Mesodermal cell (in vitro differentiated cells): Measurements from ENCODE around the gene OR51T1.

ENCODE experiments used
- H3K27ac ChIP-seq: 2 replicates; pipeline ENCODE4 v1.7.0; 2013; ENCODE audit warnings: mild to moderate bottlenecking, low read depth, low read length, moderate library complexity; ENCODE audit not compliant: severe bottlenecking
- H3K36me3 ChIP-seq: 2 replicates; pipeline ENCODE4 v1.7.1; 2013; ENCODE audit warnings: mild to moderate bottlenecking, low read length, moderate library complexity; ENCODE audit not compliant: control insufficient read depth, insufficient read depth
- H3K4me1 ChIP-seq: one replicate; pipeline ENCODE4 v1.7.1; 2013; ENCODE audit warnings: mild to moderate bottlenecking, low read length; ENCODE audit not compliant: insufficient read depth, control insufficient read depth, poor library complexity, severe bottlenecking
- H3K4me3 ChIP-seq: 2 replicates; pipeline ENCODE4 v1.7.0; 2013; ENCODE audit warnings: low read length, control low read depth, mild to moderate bottlenecking; ENCODE audit not compliant: insufficient read depth, poor library complexity, severe bottlenecking; ENCODE audit errors: extremely low read depth
- H3K9me3 ChIP-seq: 2 replicates; pipeline ENCODE4 v1.7.1; 2013; ENCODE audit warnings: mild to moderate bottlenecking, low read length, moderate library complexity; ENCODE audit not compliant: control insufficient read depth
- WGBS, 2 experiments: methylation state at CpG; one replicate each; pipeline ENCODE4 v1.1.5; 2013; ENCODE audit warnings: missing lambda C conversion rate in 2 of 2; ENCODE audit not compliant: insufficient coverage in 2 of 2; 5-methylcytosine and 5-hydroxymethylcytosine counted together

The OR51T1 gene

DNA sequence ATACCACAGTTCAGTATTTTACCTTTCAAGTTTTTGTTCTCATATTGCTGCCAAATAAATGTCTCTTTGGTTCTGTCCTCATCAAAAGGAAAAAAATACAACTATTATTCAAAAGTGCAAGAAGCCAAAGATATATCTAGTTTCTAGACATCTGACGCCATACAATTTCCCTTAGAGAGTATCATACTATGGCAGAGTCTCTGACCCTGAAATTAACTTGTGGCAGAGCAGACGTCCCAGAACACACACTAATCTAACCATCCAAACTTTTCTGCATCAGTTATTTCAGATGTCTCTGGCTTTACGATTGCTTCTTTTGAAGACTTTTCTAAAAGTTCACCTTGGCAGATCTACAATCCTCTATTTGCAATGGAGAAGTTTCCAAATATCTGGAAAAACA is 2.7 kb downstream of the OR51T1 start:
- H3K4me3 ChIP-seq, result no peak overlapping the region
- H3K4me1 ChIP-seq, result no peaks in the 10 kb centered on the region
- H3K27ac ChIP-seq, result no peak overlapping the region
- WGBS, 2 experiments, result 81 to 100% methylated on average over 2 to 3 of the region's 3 CpGs
- no peaks in the 10 kb centered on the region for H3K9me3 ChIP-seq
- no peaks in the 10 kb centered on the region for H3K36me3 ChIP-seq

- H3K27ac ChIP-seq, result no peak overlapping the region
- no peaks in the 10 kb centered on the region for H3K36me3 ChIP-seq
- no peaks in the 10 kb centered on the region for H3K9me3 ChIP-seq
- H3K4me1 ChIP-seq, result no peaks in the 10 kb centered on the region
- no peak overlapping the region for H3K4me3 ChIP-seq
- 67% methylated on average over 1 of the region's 3 CpGs; no CpG with 5 or more reads in 1 of the 2 experiments for WGBS, 2 experiments
Measured at GRCh38 chr11:4886186-4886585, 4.5 kb downstream of the OR51T1 start.

DNA sequence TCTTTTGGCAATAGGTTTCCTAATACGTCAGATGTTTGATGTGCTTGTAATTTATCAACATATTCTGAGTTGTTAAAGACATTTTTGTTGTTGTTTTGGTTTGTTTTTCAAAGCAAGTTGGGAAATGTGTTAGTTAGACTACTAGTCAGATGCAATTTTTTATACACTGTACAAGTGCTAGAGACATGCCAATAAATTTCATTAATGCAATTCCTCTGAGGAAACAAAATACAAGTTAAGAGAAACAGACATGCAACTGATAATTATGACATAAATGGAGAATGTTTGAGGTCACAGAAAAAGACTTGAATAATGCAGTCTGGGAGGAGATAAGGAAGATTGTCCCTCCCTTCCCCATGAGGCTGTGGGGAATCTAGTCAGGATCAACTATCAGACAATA is 5.9 kb downstream of the OR51T1 start:
- H3K9me3 ChIP-seq, result no peaks in the 10 kb centered on the region
- H3K27ac ChIP-seq, result no peak overlapping the region
- WGBS, 2 experiments, result no CpG with 5 or more reads among the region's 1 CpG
- no peak overlapping the region for H3K4me3 ChIP-seq
- H3K4me1 ChIP-seq, result no peaks in the 10 kb centered on the region
- no peaks in the 10 kb centered on the region for H3K36me3 ChIP-seq

- H3K36me3 ChIP-seq, result no peaks in the 10 kb centered on the region
- no peak overlapping the region for H3K27ac ChIP-seq
- H3K4me1 ChIP-seq, result no peaks in the 10 kb centered on the region
- H3K4me3 ChIP-seq, result no peak overlapping the region
- 87 to 95% methylated on average over 1 to 2 of the region's 2 CpGs for WGBS, 2 experiments
- H3K9me3 ChIP-seq, result no peaks in the 10 kb centered on the region
Measured at GRCh38 chr11:4890279-4890678, 8.6 kb downstream of the OR51T1 start.

- no peaks in the 10 kb centered on the region for H3K9me3 ChIP-seq
- no peak overlapping the region for H3K27ac ChIP-seq
- H3K36me3 ChIP-seq, result no peaks in the 10 kb centered on the region
- H3K4me3 ChIP-seq, result no peak overlapping the region
- no CpG with 5 or more reads among the region's 1 CpG for WGBS, 2 experiments
- no peaks in the 10 kb centered on the region for H3K4me1 ChIP-seq
Measured at GRCh38 chr11:4891996-4892640, 10.4 kb downstream of the OR51T1 start.

GRCh38 chr11:4903484-4903883 is 21.8 kb downstream of the OR51T1 start, which contains the start of gene OR51A7:
TSS of gene OR51A7 (plus strand) at chr11:4903783. CDS start at chr11:4907370, 3,587 bp downstream.
- no peak within 1 kb of the TSS for H3K27ac ChIP-seq
- no peaks in the 10 kb centered on the region for H3K36me3 ChIP-seq

GRCh38 chr11:4916581-4916980 is 34.9 kb downstream of the OR51T1 start:
- Histone ChIP-seq H3K27ac (no peak overlapping the region), H3K4me3 (no peak overlapping the region), H3K4me1 (no peaks in the 10 kb centered on the region), H3K9me3 (no peaks in the 10 kb centered on the region), H3K36me3 (no peaks in the 10 kb centered on the region)

More at GRCh38 chr11:4903484-4903883, 21.8 kb downstream of the OR51T1 start, which contains the start of gene OR51A7:
- Histone ChIP-seq H3K9me3 (no peaks in the 10 kb centered on the region), H3K4me1 (no peaks in the 10 kb centered on the region), H3K4me3 (no peak within 1 kb of the TSS)

DNA sequence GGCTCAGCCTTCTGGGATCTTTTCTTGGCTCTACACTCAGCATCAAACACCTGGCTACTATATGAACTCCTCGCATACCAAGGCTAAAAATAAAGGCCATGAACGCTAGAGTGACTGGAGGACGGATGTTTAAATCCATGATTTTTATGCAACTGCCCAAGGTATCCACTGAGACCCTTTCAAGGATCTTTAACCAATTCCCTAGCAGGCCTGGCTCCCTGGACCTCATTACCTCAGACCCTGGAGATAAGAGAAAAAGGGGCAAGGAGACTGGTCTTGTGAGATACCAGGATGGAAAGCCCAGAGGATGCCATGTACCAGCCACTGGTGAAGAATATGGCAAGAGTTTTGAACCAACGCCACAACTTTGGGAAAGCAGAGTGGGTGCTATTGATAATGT is 37.5 kb downstream of the OR51T1 start, which contains the start of gene OR51G2:
Gene OR51G2 (minus strand): TSS at position 101 of the 400 bp plus-strand sequence. CDS start 3,687 bp downstream, outside the sequence.
- no peaks in the 10 kb centered on the region for H3K36me3 ChIP-seq
- WGBS, 2 experiments, result 64 to 89% methylated on average over 2 to 3 of the region's 4 CpGs
- no peaks in the 10 kb centered on the region for H3K4me1 ChIP-seq
- H3K4me3 ChIP-seq, result no peak within 1 kb of the TSS
- H3K9me3 ChIP-seq, result no peaks in the 10 kb centered on the region
- no peak within 1 kb of the TSS for H3K27ac ChIP-seq

- no peaks in the 10 kb centered on the region for H3K9me3 ChIP-seq
- H3K36me3 ChIP-seq, result no peaks in the 10 kb centered on the region
- no peak overlapping the region for H3K27ac ChIP-seq
- H3K4me1 ChIP-seq, result no peaks in the 10 kb centered on the region
- no CpG with 5 or more reads among the region's 1 CpG for WGBS, 2 experiments
- H3K4me3 ChIP-seq, result no peak overlapping the region
Measured at GRCh38 chr11:4921796-4922195, 40.1 kb downstream of the OR51T1 start.

- Histone ChIP-seq H3K9me3 (no peaks in the 10 kb centered on the region), H3K4me1 (no peaks in the 10 kb centered on the region), H3K36me3 (no peaks in the 10 kb centered on the region), H3K4me3 (no peak overlapping the region), H3K27ac (no peak overlapping the region)
- no CpG with 5 or more reads among the region's 1 CpG for WGBS, 2 experiments
Measured at GRCh38 chr11:4922304-4922703, 40.6 kb downstream of the OR51T1 start.

DNA sequence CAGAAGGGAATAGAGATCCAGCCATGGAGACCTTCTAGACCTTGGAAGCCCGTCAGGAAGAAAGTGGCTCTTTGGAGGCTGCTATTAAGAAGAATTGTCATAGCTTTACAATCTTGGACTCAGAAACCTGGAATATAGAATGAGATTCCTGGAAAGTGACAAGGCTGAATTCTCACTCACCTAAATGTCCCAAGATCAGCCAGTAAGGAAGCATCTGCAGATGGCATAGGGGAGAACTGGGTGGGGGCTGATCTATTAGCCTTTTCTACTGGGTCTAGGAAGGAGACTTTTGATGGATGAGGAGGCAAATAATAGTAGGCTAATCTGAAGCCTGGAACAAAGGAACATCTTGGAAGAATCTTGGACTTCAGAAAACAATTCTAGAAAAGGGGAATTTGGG is 42.5 kb downstream of the OR51T1 start, which contains the start of gene OR51G1:
Gene OR51G1 (minus strand): TSS at position 101 of the 400 bp plus-strand sequence. CDS start 0 bp downstream, at position 101.
- WGBS, 2 experiments, result 73 to 83% methylated on average over 1 of the region's 1 CpG
- H3K36me3 ChIP-seq, result no peaks in the 10 kb centered on the region
- no peaks in the 10 kb centered on the region for H3K4me1 ChIP-seq
- H3K9me3 ChIP-seq, result no peaks in the 10 kb centered on the region
- no peak within 1 kb of the TSS for H3K27ac ChIP-seq
- H3K4me3 ChIP-seq, result no peak within 1 kb of the TSS
